Astrocyte (in vitro differentiated cells and primary cell): ENCODE data around the gene RALY. TPM values are rescaled to one million over a fixed set of nuclear protein-coding genes. Genes with fewer than 3 reads are reported as not detected.

Experiments
- DNase-seq: peaks from one replicate; pipeline ENCODE4 v3.0.0-alpha.2; 2010; ENCODE audit warnings: low read depth
- FAIRE-seq: peaks from 2 replicates; lab custom pipeline; 2011; peaks lifted over from hg19 to GRCh38; lab: Jason Lieb, UNC
- H2AFZ ChIP-seq: 2 replicates; pipeline ENCODE4 v1.6.0; 2012; ENCODE audit warnings: low read depth, low read length, inconsistent platforms
- H3K27ac ChIP-seq: 2 replicates; pipeline ENCODE4 v1.5.1; 2011; ENCODE audit warnings: low read depth, low read length, inconsistent platforms
- H3K27me3 ChIP-seq: 2 replicates; pipeline ENCODE4 v1.6.0; 2011; ENCODE audit warnings: low read length, inconsistent platforms; ENCODE audit not compliant: insufficient read depth
- H3K36me3 ChIP-seq: 2 replicates; pipeline ENCODE4 v1.5.1; 2011; ENCODE audit warnings: low read length, inconsistent platforms; ENCODE audit not compliant: insufficient read depth
- H3K4me1 ChIP-seq: 2 replicates; pipeline ENCODE4 v1.5.1; 2011; ENCODE audit warnings: low read length, inconsistent platforms; ENCODE audit not compliant: insufficient read depth
- H3K4me2 ChIP-seq: 2 replicates; pipeline ENCODE4 v1.6.0; 2012; ENCODE audit warnings: low read length, inconsistent platforms
- H3K4me3 ChIP-seq: 2 replicates; pipeline ENCODE4 v1.5.1; 2011; ENCODE audit warnings: low read depth, mild to moderate bottlenecking, low read length, inconsistent platforms; ENCODE audit not compliant: insufficient read depth
- H3K79me2 ChIP-seq: 2 replicates; pipeline ENCODE4 v1.6.0; 2012; ENCODE audit warnings: mild to moderate bottlenecking, low read length, inconsistent platforms; ENCODE audit not compliant: insufficient read depth
- H3K9ac ChIP-seq: 2 replicates; pipeline ENCODE4 v1.6.0; 2012; ENCODE audit warnings: mild to moderate bottlenecking, low read length, inconsistent platforms
- H3K9me3 ChIP-seq: 2 replicates; pipeline ENCODE4 v1.5.1; 2012; ENCODE audit warnings: low read depth, mild to moderate bottlenecking, low read length, inconsistent platforms; ENCODE audit not compliant: insufficient read depth
- H4K20me1 ChIP-seq: 2 replicates; pipeline ENCODE4 v1.6.0; 2012; ENCODE audit warnings: low read length, inconsistent platforms; ENCODE audit not compliant: insufficient read depth
- H3K27ac Mint-ChIP-seq: one replicate; pipeline ENCODE4 v1.8.0; 2021; ENCODE audit warnings: mild to moderate bottlenecking, mixed read lengths; ENCODE audit not compliant: unreplicated experiment
- H3K27me3 Mint-ChIP-seq: one replicate; pipeline ENCODE4 v1.8.0; 2021; ENCODE audit warnings: low read depth, mixed read lengths; ENCODE audit not compliant: unreplicated experiment
- H3K36me3 Mint-ChIP-seq: one replicate; pipeline ENCODE4 v1.8.0; 2021; ENCODE audit warnings: low read depth, mixed read lengths; ENCODE audit not compliant: unreplicated experiment
- H3K4me1 Mint-ChIP-seq: one replicate; pipeline ENCODE4 v1.8.0; 2021; ENCODE audit warnings: low read depth, mixed read lengths; ENCODE audit not compliant: unreplicated experiment
- H3K4me3 Mint-ChIP-seq: one replicate; pipeline ENCODE4 v1.8.0; 2021; ENCODE audit warnings: mild to moderate bottlenecking, moderate library complexity, mixed read lengths; ENCODE audit not compliant: unreplicated experiment
- H3K9me3 Mint-ChIP-seq: one replicate; pipeline ENCODE4 v1.8.0; 2021; ENCODE audit warnings: mild to moderate bottlenecking, mixed read lengths; ENCODE audit not compliant: unreplicated experiment
- EZH2 ChIP-seq: IDR thresholded peaks from 2 replicates; pipeline ENCODE4 v1.6.1; 2012; ENCODE audit warnings: mild to moderate bottlenecking, low read length, inconsistent platforms; ENCODE audit not compliant: insufficient read depth
- total RNA-seq: library from RNA; stranded (reverse); gene quantifications from 2 replicates; pipeline ENCODE4 v1.2.1, GENCODE V29; 2021
- TF ChIP-seq, protein P1 (sequence below): IDR thresholded peaks from 2 replicates; pipeline ENCODE4 v1.5.1; 2011; ENCODE audit warnings: low read depth, mild to moderate bottlenecking, inconsistent platforms, low read length, moderate library complexity; ENCODE audit not compliant: insufficient read depth

Gene RALY
- total RNA-seq, 1 donor from 2014 or later, result 105 TPM

DNA sequence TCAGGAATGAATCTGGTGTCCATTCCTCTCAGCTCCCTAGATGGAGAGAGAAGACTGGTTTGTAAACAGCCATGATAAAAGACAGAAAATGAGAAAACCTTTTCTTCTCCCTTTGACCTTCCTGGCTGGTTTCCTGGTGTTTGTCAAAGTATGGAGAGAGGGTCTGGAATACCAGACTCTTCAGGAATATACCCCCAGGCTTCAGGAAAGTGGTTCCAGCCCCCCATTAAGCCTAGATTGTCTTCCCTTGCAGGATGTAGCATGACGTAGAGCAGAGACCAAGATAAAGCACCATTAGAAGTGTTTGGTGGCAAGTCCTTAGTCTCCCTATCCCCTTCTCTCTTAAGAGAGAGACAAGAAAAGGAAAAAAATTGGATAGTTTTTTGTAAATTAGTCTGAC, 67.3 kb downstream of the RALY start:
- no peak overlapping the region for H3K4me3 Mint-ChIP-seq

GRCh38 chr20:34061695-34062094, 68.0 kb downstream of the RALY start:
- Mint-ChIP-seq H3K4me3 (no peak overlapping the region), H3K4me1 (peaks cover 21% of the 10 kb centered on the region), H3K27ac (no peak overlapping the region), H3K27me3 (no peaks in the 10 kb centered on the region), H3K9me3 (no peaks in the 10 kb centered on the region), H3K36me3 (no peaks in the 10 kb centered on the region)
- no peak overlapping the region for H3K27ac ChIP-seq
- no peaks in the 10 kb centered on the region for H3K9me3 ChIP-seq
- no peak for DNase-seq
- H4K20me1 ChIP-seq, result peaks cover 96% of the 10 kb centered on the region
- FAIRE-seq, result no peak
- H3K4me3 ChIP-seq, result no peak overlapping the region
- H3K4me1 ChIP-seq, result peaks cover 10% of the 10 kb centered on the region
- H3K79me2 ChIP-seq, result peaks cover 83% of the 10 kb centered on the region
- H3K4me2 ChIP-seq, result no peak overlapping the region
- H2AFZ ChIP-seq, result no peak overlapping the region
- H3K36me3 ChIP-seq, result no peaks in the 10 kb centered on the region
- H3K27me3 ChIP-seq, result no peaks in the 10 kb centered on the region
- TF ChIP-seq, protein P1, sequence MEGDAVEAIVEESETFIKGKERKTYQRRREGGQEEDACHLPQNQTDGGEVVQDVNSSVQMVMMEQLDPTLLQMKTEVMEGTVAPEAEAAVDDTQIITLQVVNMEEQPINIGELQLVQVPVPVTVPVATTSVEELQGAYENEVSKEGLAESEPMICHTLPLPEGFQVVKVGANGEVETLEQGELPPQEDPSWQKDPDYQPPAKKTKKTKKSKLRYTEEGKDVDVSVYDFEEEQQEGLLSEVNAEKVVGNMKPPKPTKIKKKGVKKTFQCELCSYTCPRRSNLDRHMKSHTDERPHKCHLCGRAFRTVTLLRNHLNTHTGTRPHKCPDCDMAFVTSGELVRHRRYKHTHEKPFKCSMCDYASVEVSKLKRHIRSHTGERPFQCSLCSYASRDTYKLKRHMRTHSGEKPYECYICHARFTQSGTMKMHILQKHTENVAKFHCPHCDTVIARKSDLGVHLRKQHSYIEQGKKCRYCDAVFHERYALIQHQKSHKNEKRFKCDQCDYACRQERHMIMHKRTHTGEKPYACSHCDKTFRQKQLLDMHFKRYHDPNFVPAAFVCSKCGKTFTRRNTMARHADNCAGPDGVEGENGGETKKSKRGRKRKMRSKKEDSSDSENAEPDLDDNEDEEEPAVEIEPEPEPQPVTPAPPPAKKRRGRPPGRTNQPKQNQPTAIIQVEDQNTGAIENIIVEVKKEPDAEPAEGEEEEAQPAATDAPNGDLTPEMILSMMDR, result no peak
- TF ChIP-seq EZH2, result no peak
- no peak overlapping the region for H3K9ac ChIP-seq

More for the DNA sequence above, 67.3 kb downstream of the RALY start:
- H3K36me3 ChIP-seq, result no peaks in the 10 kb centered on the region
- TF ChIP-seq, protein P1, result no peak
- TF ChIP-seq EZH2, result no peak
- H3K9me3 ChIP-seq, result no peaks in the 10 kb centered on the region
- Mint-ChIP-seq H3K36me3 (no peaks in the 10 kb centered on the region), H3K9me3 (no peaks in the 10 kb centered on the region), H3K4me1 (peaks cover 21% of the 10 kb centered on the region), H3K27ac (no peak overlapping the region), H3K27me3 (no peaks in the 10 kb centered on the region)
- H3K27me3 ChIP-seq, result no peaks in the 10 kb centered on the region
- peaks cover 86% of the 10 kb centered on the region for H3K79me2 ChIP-seq
- H2AFZ ChIP-seq, result no peak overlapping the region
- H3K27ac ChIP-seq, result no peak overlapping the region
- H3K4me2 ChIP-seq, result no peak overlapping the region
- peaks cover 10% of the 10 kb centered on the region for H3K4me1 ChIP-seq
- no peak for FAIRE-seq
- H4K20me1 ChIP-seq, result peaks cover 96% of the 10 kb centered on the region
- DNase-seq, result no peak
- no peak overlapping the region for H3K9ac ChIP-seq
- H3K4me3 ChIP-seq, result no peak overlapping the region

- H3K9me3 ChIP-seq, result no peaks in the 10 kb centered on the region
- H3K4me3 ChIP-seq, result no peak overlapping the region
- FAIRE-seq (no peak), DNase-seq (peak; percentile 20)
- TF ChIP-seq, protein P1, result no peak
- no peak for TF ChIP-seq EZH2
- Mint-ChIP-seq H3K36me3 (no peaks in the 10 kb centered on the region), H3K27me3 (no peaks in the 10 kb centered on the region), H3K27ac (no peak overlapping the region), H3K4me3 (peak overlapping the region; percentile 23), H3K9me3 (no peaks in the 10 kb centered on the region), H3K4me1 (peaks cover 21% of the 10 kb centered on the region)
- peaks cover 100% of the 10 kb centered on the region for H4K20me1 ChIP-seq
- H3K9ac ChIP-seq, result no peak overlapping the region
- H3K36me3 ChIP-seq, result no peaks in the 10 kb centered on the region
- no peak overlapping the region for H3K27ac ChIP-seq
- peaks cover 10% of the 10 kb centered on the region for H3K4me1 ChIP-seq
- H3K4me2 ChIP-seq, result no peak overlapping the region
- H3K27me3 ChIP-seq, result no peaks in the 10 kb centered on the region
- peaks cover 82% of the 10 kb centered on the region for H3K79me2 ChIP-seq
- no peak overlapping the region for H2AFZ ChIP-seq
These were observed 69.1 kb downstream of the RALY start for GRCh38 chr20:34062570-34063482.
